Upper lobe of left lung (tissue), 4 donors: ENCODE measurements around the gene RTN4.

ENCODE experiments used
- EP300 ChIP-seq, 4 donors: sonication (generic); formaldehyde crosslinking; IDR thresholded peaks; one replicate each; pipeline ENCODE4 v1.5.1; 2017; ENCODE audit warnings: antibody characterized with exemption in 4 of 4, control low read depth in 2 of 4
- POLR2A ChIP-seq, 4 donors: fragments of 450-650 bp; IDR thresholded peaks; one replicate each; pipeline ENCODE4 v1.5.1; 2016 to 2017; ENCODE audit warnings: antibody characterized with exemption in 4 of 4, mild to moderate bottlenecking in 2 of 4
- POLR2AphosphoS5 ChIP-seq, 2 donors: sonication (generic); formaldehyde crosslinking; IDR thresholded peaks; one replicate each; pipeline ENCODE4 v1.5.1; 2017; ENCODE audit warnings: antibody characterized with exemption in 2 of 2
- TF ChIP-seq, protein P1 (sequence below), 6 experiments: fragments of 450-650 bp in 4 of 6; fragments of 200-600 bp in 2 of 6; sonication (generic) in 2 of 6; IDR thresholded peaks; one replicate each; pipeline ENCODE4 v1.5.1; 2016 to 2019; ENCODE audit warnings: antibody characterized with exemption in 6 of 6

DNA sequence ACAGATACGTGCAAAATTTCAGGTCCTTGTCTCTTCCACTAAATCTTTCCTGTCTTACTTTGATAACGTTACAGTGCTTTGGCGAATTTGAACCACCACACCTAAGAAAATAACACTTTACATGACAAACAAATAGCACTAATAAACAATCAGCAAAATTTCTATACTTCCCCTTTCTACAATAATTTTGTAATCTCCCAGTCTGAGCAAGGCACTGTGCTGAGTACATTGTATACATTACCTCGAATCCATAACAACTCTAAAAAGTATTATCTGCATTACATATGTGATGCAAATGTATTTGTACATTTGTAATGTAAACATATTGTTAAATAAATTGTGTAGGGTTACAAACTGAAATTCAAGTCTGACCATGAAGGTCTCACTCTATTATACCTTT lies 49.9 kb downstream of the RTN4 start:
- TF ChIP-seq, protein P1, sequence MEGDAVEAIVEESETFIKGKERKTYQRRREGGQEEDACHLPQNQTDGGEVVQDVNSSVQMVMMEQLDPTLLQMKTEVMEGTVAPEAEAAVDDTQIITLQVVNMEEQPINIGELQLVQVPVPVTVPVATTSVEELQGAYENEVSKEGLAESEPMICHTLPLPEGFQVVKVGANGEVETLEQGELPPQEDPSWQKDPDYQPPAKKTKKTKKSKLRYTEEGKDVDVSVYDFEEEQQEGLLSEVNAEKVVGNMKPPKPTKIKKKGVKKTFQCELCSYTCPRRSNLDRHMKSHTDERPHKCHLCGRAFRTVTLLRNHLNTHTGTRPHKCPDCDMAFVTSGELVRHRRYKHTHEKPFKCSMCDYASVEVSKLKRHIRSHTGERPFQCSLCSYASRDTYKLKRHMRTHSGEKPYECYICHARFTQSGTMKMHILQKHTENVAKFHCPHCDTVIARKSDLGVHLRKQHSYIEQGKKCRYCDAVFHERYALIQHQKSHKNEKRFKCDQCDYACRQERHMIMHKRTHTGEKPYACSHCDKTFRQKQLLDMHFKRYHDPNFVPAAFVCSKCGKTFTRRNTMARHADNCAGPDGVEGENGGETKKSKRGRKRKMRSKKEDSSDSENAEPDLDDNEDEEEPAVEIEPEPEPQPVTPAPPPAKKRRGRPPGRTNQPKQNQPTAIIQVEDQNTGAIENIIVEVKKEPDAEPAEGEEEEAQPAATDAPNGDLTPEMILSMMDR (IDR thresholded peaks at IDR 0.05), result no peak
- TF ChIP-seq POLR2AphosphoS5 (IDR thresholded peaks at IDR 0.05), result no peak
- no peak for TF ChIP-seq POLR2A (IDR thresholded peaks at IDR 0.05)
- TF ChIP-seq EP300 (IDR thresholded peaks at IDR 0.05), result no peak
